ENCODE measurements around the gene USP13.
A peak's percentile ranks its signal among the peaks of the same experiment; 100 is the strongest.

The USP13 gene

GRCh38 chr3:179703816-179704215, 51.0 kb downstream of the USP13 start:
- DNase-seq (ENCODE audit: insufficient read length, low spot score) (no peak), FAIRE-seq (no peak)
- TF ChIP-seq CTCF (IDR thresholded peaks at IDR 0.05; ENCODE audit: insufficient read depth, missing control alignments), result no peak

GRCh38 chr3:179706233-179706632, 53.4 kb downstream of the USP13 start:
- FAIRE-seq, result peak; percentile 41
- no peak for DNase-seq (ENCODE audit: insufficient read length, low spot score)
- TF ChIP-seq CTCF (IDR thresholded peaks at IDR 0.05; ENCODE audit: insufficient read depth, missing control alignments), result no peak

GRCh38 chr3:179710079-179710478, 57.2 kb downstream of the USP13 start:
- FAIRE-seq, result no peak
- DNase-seq (ENCODE audit: insufficient read length, low spot score), result no peak
- no peak for TF ChIP-seq CTCF (IDR thresholded peaks at IDR 0.05; ENCODE audit: insufficient read depth, missing control alignments)

- no peak for FAIRE-seq
- TF ChIP-seq CTCF (IDR thresholded peaks at IDR 0.05; ENCODE audit: insufficient read depth, missing control alignments), result no peak
- no peak for DNase-seq (ENCODE audit: insufficient read length, low spot score)
Observed at GRCh38 chr3:179713643-179714090, 60.8 kb downstream of the USP13 start.

- FAIRE-seq (no peak), DNase-seq (ENCODE audit: insufficient read length, low spot score) (no peak)
- no peak for TF ChIP-seq CTCF (IDR thresholded peaks at IDR 0.05; ENCODE audit: insufficient read depth, missing control alignments)
Observed at GRCh38 chr3:179715582-179715981, 62.7 kb downstream of the USP13 start.

GRCh38 chr3:179716226-179716625, 63.4 kb downstream of the USP13 start:
- DNase-seq (ENCODE audit: insufficient read length, low spot score) (no peak), FAIRE-seq (no peak)
- no peak for TF ChIP-seq CTCF (IDR thresholded peaks at IDR 0.05; ENCODE audit: insufficient read depth, missing control alignments)

GRCh38 chr3:179716811-179717210, 64.0 kb downstream of the USP13 start:
- FAIRE-seq (no peak), DNase-seq (ENCODE audit: insufficient read length, low spot score) (no peak)
- TF ChIP-seq CTCF (IDR thresholded peaks at IDR 0.05; ENCODE audit: insufficient read depth, missing control alignments), result no peak
